Esophagus (tissue), 2 donors: ENCODE results near the gene MAN1C1. TPM values are rescaled to one million over a fixed set of nuclear protein-coding genes. Genes with fewer than 3 reads are reported as not detected.

Experiments
- H3K27ac ChIP-seq, 2 donors: one replicate each; pipeline ENCODE4 v1.5.1; 2013; ENCODE audit warnings: low read depth in 2 of 2, mild to moderate bottlenecking in 2 of 2, inconsistent platforms in 1 of 2, low read length in 1 of 2, moderate library complexity in 1 of 2
- H3K27me3 ChIP-seq, 2 donors: one replicate each; pipeline ENCODE4 v1.6.1; 2013; ENCODE audit warnings: low read length in 2 of 2, control low read depth in 1 of 2, mild to moderate bottlenecking in 1 of 2; ENCODE audit not compliant: insufficient read depth in 2 of 2, control insufficient read depth in 1 of 2
- H3K36me3 ChIP-seq, 2 donors: one replicate each; pipeline ENCODE4 v1.6.1; 2013; ENCODE audit warnings: low read length in 1 of 2; ENCODE audit not compliant: control insufficient read depth in 2 of 2, insufficient read depth in 2 of 2
- H3K4me1 ChIP-seq, 2 donors: one replicate each; pipeline ENCODE4 v1.6.1; 2013; ENCODE audit warnings: low read length in 1 of 2; ENCODE audit not compliant: control insufficient read depth in 2 of 2, insufficient read depth in 2 of 2
- H3K4me3 ChIP-seq, 2 donors: one replicate each; pipeline ENCODE4 v1.5.1; 2013; ENCODE audit warnings: low read length in 2 of 2, mild to moderate bottlenecking in 2 of 2, low read depth in 1 of 2, moderate library complexity in 1 of 2
- H3K9me3 ChIP-seq, 2 donors: one replicate each; pipeline ENCODE4 v1.6.1; 2013; ENCODE audit warnings: mild to moderate bottlenecking in 2 of 2, low read depth in 1 of 2, low read length in 1 of 2, moderate library complexity in 1 of 2; ENCODE audit not compliant: control insufficient read depth in 2 of 2, insufficient read depth in 1 of 2
- WGBS, 2 donors: extraction: QIAGEN DNeasy Blood & Tissue Kit; methylation state at CpG; one replicate each; pipeline ENCODE4 v1.1.7; 2013; 5-methylcytosine and 5-hydroxymethylcytosine counted together
- polyA plus RNA-seq, 2 donors: library from polyadenylated mRNA; stranded (reverse); fragments of 200-250 nt; gene quantifications; one replicate each; pipeline ENCODE4 v1.2.3, GENCODE V29; 2013
- donor health status: healthy with polysubstance abuse.
- donor health status: Bipolar disorder and iron deficiency.

Gene MAN1C1
- polyA plus RNA-seq, 2 donors, result 2.4 to 3.7 TPM

- Histone ChIP-seq H3K4me1 (peaks cover 0 to 15% of the 10 kb centered on the region in 2 donors), H3K9me3 (no peaks in the 10 kb centered on the region), H3K4me3 (no peak overlapping the region), H3K27me3 (no peaks in the 10 kb centered on the region), H3K27ac (no peak overlapping the region), H3K36me3 (peaks cover 0 to 46% of the 10 kb centered on the region in 2 donors)
- WGBS, 2 donors, result 88 to 89% methylated on average over 24 of the region's 24 CpGs
Measured at GRCh38 chr1:25813734-25814471, 197.3 kb downstream of the MAN1C1 start.

DNA sequence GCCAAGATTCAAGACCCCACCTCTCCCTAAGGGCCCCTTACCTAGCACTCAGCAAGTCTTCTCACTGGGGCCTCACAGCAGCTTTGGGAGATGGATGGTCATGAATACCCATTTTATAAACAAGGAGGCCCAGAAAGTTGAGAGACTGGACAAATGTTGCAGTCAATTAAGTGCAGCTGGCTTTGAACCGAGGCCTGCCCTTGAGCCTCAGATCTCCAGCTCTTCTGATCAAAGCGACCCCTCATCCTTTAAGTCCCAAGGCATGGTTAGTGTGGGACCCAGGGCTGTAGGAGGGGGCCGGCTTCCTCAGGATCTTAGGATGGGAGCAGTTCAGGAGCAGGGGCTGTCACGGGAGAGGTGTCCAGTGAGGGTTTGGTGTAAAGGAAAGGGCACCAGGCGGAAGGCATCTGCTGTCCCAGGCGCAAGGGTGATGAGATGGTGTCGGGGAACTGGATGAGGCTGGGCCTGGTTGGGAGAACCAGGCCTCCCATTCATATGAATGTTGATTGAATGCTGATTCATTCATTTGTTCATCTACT lies 198.0 kb downstream of the MAN1C1 start:
- Histone ChIP-seq H3K36me3 (peaks cover 0 to 41% of the 10 kb centered on the region in 2 donors), H3K9me3 (no peaks in the 10 kb centered on the region), H3K4me1 (peaks cover 0 to 9% of the 10 kb centered on the region in 2 donors), H3K27me3 (no peaks in the 10 kb centered on the region), H3K4me3 (no peak overlapping the region), H3K27ac (no peak overlapping the region)
- WGBS, 2 donors, result 83 to 86% methylated on average over 7 of the region's 7 CpGs

DNA sequence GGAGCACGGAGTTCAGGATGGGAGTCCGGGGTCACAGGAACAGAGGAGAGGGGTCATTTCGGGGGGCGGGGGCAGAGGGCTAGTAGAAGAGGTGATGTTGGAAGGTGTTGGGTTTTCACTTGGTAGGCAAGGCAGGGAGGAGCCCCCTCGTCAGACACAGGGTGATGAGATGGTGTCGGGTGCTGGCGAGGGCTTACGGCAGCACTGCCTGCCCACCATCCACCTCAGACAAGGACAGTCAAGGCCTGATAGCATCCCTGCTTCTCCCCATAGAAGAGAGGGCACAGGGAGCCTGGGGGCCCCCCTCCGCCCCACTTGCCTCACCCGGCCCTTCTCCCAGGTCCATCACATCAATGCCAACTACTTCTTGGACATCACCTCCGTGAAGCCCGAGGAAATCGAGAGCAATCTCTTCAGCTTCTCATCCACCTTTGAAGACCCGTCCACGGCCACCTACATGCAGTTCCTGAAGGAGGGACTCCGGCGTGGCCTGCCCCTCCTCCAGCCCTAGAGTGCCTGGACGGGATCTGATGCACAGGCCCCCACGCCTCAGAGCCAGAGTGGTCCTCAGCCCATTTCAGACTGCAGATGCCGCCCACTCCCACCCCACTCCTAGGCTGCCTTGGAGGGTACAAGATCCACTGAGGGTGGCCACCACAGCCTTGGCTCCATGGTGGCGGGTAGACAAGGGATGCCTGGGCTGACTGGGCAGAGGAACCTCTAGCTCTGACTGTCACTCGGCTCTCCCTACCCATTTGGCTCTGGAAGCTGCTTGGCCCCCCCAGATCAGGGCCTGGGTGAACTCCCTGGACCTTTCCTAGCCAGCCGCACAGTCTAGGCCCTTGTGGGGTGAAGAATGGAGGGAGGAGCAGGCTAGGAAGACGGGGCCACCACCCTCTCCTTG lies 198.9 kb downstream of the MAN1C1 start:
- Histone ChIP-seq H3K4me3 (no peak overlapping the region), H3K4me1 (peaks cover 0 to 8% of the 10 kb centered on the region in 2 donors), H3K27me3 (no peaks in the 10 kb centered on the region), H3K9me3 (no peaks in the 10 kb centered on the region), H3K36me3 (peaks cover 0 to 36% of the 10 kb centered on the region in 2 donors), H3K27ac (no peak overlapping the region)
- 88% methylated on average over 24 of the region's 24 CpGs for WGBS, 2 donors

- Histone ChIP-seq H3K27me3 (no peaks in the 10 kb centered on the region), H3K4me3 (no peak overlapping the region), H3K4me1 (peaks cover 0 to 9% of the 10 kb centered on the region in 2 donors), H3K9me3 (no peaks in the 10 kb centered on the region), H3K27ac (no peak overlapping the region), H3K36me3 (peaks cover 0 to 31% of the 10 kb centered on the region in 2 donors)
- 85 to 88% methylated on average over 15 of the region's 15 CpGs for WGBS, 2 donors
Measured at GRCh38 chr1:25816112-25816718, 199.6 kb downstream of the MAN1C1 start.

DNA sequence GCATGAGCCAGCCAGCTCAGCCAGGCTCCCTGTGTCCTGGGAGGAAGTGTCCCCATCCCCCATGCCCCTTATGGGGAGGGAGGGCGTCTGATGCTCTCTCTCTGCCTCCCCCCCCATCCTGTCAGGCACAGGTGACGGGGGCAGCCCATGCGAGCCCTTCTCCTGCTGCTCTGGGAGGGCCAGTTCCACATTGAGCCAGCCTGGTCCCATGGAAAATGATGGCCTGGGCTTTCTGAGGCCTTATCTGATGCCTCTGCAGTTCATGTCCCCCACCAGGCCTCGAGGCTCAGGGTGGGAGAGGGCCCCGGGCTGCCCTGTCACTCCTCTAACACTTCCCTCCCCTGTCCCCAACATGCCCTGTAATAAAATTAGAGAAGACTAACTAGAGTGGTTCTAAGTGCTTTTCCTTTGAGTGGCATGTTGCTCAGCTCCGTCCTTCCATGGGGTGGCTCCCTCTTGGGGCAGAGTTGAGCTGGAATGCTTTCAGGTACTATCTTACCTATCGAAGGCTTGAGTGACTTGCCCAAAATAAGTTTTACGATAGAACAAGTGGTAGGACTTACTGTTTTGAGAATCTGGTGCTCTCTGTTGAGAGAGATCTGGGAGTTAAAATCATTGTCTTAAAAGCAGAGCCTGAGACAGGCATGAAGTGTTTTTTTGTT lies 201.4 kb downstream of the MAN1C1 start:
- Histone ChIP-seq H3K27me3 (no peaks in the 10 kb centered on the region), H3K27ac (peak overlapping the region; percentile 52 to 98), H3K36me3 (peaks cover 0 to 24% of the 10 kb centered on the region in 2 donors), H3K4me1 (peaks cover 0 to 18% of the 10 kb centered on the region in 2 donors), H3K4me3 (no peak overlapping the region), H3K9me3 (no peaks in the 10 kb centered on the region)
- 45 to 51% methylated on average over 8 of the region's 8 CpGs for WGBS, 2 donors

DNA sequence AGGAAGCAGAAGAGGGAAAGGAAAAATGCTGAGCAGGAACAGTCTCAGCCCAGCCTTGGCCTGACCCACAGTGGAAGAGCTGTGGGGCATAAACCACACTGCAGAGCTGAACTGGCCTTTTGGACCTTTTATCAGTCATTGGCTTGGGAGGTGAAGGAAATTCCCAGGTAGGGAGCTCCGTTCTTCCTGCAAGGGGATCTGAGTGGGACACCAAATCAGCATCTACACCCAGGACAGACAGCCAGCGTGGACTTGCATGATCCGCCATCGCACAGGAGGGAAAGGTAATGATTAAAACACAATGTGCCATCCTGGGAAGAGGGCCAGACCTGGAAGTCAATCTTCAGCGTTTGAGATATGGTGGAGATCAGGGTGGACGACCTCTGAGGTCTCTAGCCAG lies 202.0 kb downstream of the MAN1C1 start:
- peak overlapping the region; percentile 97 to 98 for H3K27ac ChIP-seq
- H3K36me3 ChIP-seq, result peaks cover 0 to 22% of the 10 kb centered on the region in 2 donors
- peak overlapping the region in 1 of 2 donors; percentile 87 for H3K4me3 ChIP-seq
- 34 to 38% methylated on average over 6 of the region's 6 CpGs for WGBS, 2 donors
- H3K27me3 ChIP-seq, result no peaks in the 10 kb centered on the region
- H3K4me1 ChIP-seq, result peaks cover 0 to 18% of the 10 kb centered on the region in 2 donors
- no peaks in the 10 kb centered on the region for H3K9me3 ChIP-seq

- H3K36me3 ChIP-seq, result peaks cover 0 to 13% of the 10 kb centered on the region in 2 donors
- peaks cover 0 to 18% of the 10 kb centered on the region in 2 donors for H3K4me1 ChIP-seq
- no peaks in the 10 kb centered on the region for H3K27me3 ChIP-seq
- peak within 1 kb of the TSS; percentile 87 to 88 for H3K4me3 ChIP-seq
- 0 to 1% methylated on average over 62 to 64 of the region's 64 CpGs for WGBS, 2 donors
- H3K27ac ChIP-seq, result peak within 1 kb of the TSS; percentile 97 to 98
- no peaks in the 10 kb centered on the region for H3K9me3 ChIP-seq
Measured at GRCh38 chr1:25819491-25820246, 203.1 kb downstream of the MAN1C1 start, which contains the start of gene MTFR1L. TSS of gene MTFR1L (plus strand) at chr1:25819954. CDS start at chr1:25823105, 3,151 bp downstream.

GRCh38 chr1:25820247-25821111 lies 203.9 kb downstream of the MAN1C1 start:
- WGBS, 2 donors, result 1% methylated on average over 64 to 67 of the region's 67 CpGs
- Histone ChIP-seq H3K27ac (peak overlapping the region; percentile 97 to 98), H3K4me1 (peaks cover 0 to 18% of the 10 kb centered on the region in 2 donors)

More at GRCh38 chr1:25820247-25821111, 203.9 kb downstream of the MAN1C1 start:
- no peaks in the 10 kb centered on the region for H3K9me3 ChIP-seq
- H3K4me3 ChIP-seq, result peak overlapping the region; percentile 87 to 88
- no peaks in the 10 kb centered on the region for H3K27me3 ChIP-seq
- peaks cover 0 to 7% of the 10 kb centered on the region in 2 donors for H3K36me3 ChIP-seq
